GM12891 (cell line): ENCODE results near the gene MRPL44. TPM values are rescaled to one million over a fixed set of nuclear protein-coding genes. Genes with fewer than 3 reads are reported as not detected.

ENCODE experiments used
- DNase-seq: peaks from one replicate; pipeline ENCODE4 v3.0.0; 2011; ENCODE audit warnings: low spot score; ENCODE audit not compliant: insufficient read length
- FAIRE-seq: peaks from 2 replicates; lab custom pipeline; 2011; peaks lifted over from hg19 to GRCh38; lab: Jason Lieb, UNC
- PAX5 ChIP-seq: IDR thresholded peaks from 2 replicates; pipeline ENCODE4 v1.6.1; 2011; ENCODE audit warnings: low read length, moderate library complexity, mild to moderate bottlenecking; ENCODE audit not compliant: insufficient read depth, severe bottlenecking
- POLR2A ChIP-seq: IDR thresholded peaks from 2 replicates; pipeline ENCODE4 v1.6.1; 2011; ENCODE audit warnings: low read depth, low read length, control low read depth
- POLR2AphosphoS5 ChIP-seq: IDR thresholded peaks from 2 replicates; pipeline ENCODE4 v1.6.1; 2011; ENCODE audit warnings: low read depth, low read length, control low read depth
- POU2F2 ChIP-seq: IDR thresholded peaks from 2 replicates; pipeline ENCODE4 v1.6.1; 2011; ENCODE audit warnings: low read depth, mild to moderate bottlenecking, control low read depth, low read length, moderate library complexity
- SPI1 ChIP-seq: IDR thresholded peaks from 2 replicates; pipeline ENCODE4 v1.6.1; 2011; ENCODE audit warnings: low read depth, low read length, control low read depth
- TAF1 ChIP-seq: IDR thresholded peaks from 2 replicates; pipeline ENCODE4 v1.6.1; 2011; ENCODE audit warnings: low read depth, low read length, control low read depth
- polyA plus RNA-seq: library from polyadenylated mRNA; unstranded; fragments of >200 nt; gene quantifications from one replicate; pipeline ENCODE4 v1.2.1, GENCODE V29; 2012; ENCODE audit warnings: low read depth, missing spikeins, inconsistent platforms; ENCODE audit not compliant: missing spikeins

The MRPL44 gene
- polyA plus RNA-seq: 27.1 TPM

DNA sequence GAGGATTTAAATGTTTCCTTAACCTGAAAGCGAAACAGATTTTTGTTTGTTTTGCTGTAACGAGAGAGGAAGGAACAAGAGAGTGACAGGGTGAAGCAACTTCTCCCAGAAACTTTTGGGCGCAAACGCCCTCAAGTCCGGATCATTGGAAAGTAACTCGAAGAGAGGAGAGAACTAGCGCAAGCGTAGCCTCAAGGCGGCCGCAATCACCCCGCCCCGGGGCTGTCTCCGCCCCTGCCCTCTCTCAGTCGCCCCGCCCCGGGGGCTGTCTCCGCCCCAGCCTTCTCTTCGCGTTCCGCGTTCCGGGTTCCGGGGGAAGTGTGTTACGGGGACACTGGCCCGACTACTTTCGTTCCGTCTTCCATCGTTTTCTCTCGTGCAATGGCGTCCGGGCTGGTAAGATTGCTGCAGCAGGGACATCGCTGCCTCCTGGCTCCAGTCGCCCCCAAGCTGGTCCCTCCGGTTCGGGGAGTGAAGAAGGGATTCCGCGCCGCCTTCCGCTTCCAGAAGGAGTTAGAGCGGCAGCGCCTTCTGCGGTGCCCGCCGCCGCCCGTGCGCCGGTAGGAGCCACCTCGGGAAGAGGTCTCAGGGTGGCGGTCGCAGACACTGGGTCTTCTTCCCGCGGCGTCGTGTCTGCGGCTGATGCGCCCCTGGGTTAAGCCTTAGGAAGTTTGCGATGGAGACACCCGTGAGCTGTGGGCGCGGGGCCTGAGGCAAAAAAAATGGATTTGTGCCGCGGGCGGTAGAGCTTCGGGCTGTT lies at the start of gene MRPL44:
Gene MRPL44 (plus strand): TSS at position 372 of the 760 bp plus-strand sequence. CDS start 10 bp downstream, at position 382.
- DNase-seq: peak; percentile 69
- peak; percentile 96 for FAIRE-seq
- TF ChIP-seq POLR2AphosphoS5 (peak; percentile 81), POU2F2 (peak; percentile 91), TAF1 (peak; percentile 97), SPI1 (no peak), PAX5 (peak; percentile 29), POLR2A (peak; percentile 82)

- no peak for FAIRE-seq
- no peak for TF ChIP-seq POLR2AphosphoS5
- TF ChIP-seq SPI1: no peak
- no peak for TF ChIP-seq POLR2A
- TF ChIP-seq PAX5: no peak
- TF ChIP-seq POU2F2: no peak
- TF ChIP-seq TAF1: no peak
- no peak for DNase-seq
These were observed 48.8 kb upstream of the MRPL44 start for GRCh38 chr2:223908304-223908998.

DNA sequence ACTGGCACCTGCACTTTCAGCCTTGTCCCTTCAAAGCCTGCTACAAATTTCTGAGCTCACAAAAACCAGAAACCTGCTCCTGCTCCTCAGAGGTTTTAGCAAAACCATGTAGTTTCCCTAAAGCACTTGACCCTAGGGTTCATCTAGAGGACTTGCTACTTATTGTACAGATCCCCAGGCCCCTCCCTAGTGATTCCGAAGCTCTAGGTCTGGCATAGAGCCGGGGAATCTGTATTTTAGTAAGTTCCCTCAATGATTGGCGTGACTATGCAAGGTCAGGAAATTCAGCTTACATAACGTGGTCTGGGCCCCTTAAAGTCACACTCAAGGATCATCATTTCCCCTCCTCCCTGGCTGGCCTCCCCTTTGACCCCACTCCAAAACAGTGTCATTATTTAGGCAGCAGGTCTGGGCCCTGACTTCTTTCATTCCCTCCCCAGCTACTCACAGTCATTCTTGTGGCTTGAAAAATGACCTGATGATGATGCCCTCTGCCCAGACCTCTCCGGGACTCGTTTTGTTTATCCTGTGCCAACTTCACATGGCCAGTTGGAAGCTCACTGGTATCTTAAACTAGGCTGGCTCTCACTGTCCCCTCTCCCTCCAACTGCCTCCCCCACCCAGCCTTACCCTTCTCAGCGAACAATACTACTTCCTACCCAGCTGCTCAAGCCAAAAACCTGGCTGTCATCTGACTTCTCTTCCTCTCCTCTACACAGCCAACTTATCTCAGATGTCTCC lies 48.1 kb upstream of the MRPL44 start:
- FAIRE-seq: no peak
- DNase-seq: no peak
- TF ChIP-seq TAF1 (no peak), POU2F2 (no peak), POLR2A (no peak), SPI1 (no peak)

DNA sequence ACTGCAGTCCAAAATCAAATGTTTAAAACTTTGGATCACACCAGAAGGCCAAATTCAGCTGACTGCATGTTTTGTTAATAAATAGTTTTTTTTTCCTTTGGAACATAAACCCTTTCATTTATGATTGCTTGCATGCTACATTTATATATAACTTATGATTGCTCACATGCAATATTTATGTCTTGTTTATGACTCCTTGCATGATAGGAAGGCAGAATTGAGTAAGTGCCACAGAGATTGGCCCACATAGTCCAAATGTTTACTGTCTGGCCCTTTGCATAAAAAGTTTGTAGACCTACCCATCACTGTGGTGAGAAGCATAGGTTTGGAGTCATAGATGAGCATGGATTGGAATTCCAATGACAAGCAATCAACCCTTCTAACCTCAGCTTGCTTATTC lies 42.9 kb upstream of the MRPL44 start:
- TF ChIP-seq POU2F2: no peak
- no peak for TF ChIP-seq PAX5
- TF ChIP-seq SPI1: no peak
- no peak for TF ChIP-seq POLR2A
- TF ChIP-seq POLR2AphosphoS5: no peak
- TF ChIP-seq TAF1: no peak
- DNase-seq (no peak), FAIRE-seq (no peak)

DNA sequence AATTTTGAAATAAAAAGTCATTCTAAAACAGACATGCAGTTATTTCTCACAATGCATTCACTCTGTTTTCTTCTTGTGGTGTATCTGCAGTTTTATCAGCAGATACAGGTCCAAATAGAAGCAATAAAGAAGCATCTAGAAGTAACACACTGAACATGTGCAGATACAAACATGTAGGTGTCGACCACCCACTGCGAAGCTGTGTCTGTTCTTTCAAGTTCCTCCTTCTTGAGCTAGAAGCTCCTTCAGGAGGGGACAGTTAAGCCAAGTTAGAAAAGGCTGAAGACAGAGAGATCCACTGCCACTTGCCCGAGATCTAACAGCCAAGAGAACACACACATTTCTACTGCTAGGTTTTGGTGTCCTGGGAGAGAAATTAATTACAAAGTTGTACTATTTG lies 42.2 kb upstream of the MRPL44 start:
- no peak for TF ChIP-seq POU2F2
- TF ChIP-seq TAF1: no peak
- TF ChIP-seq POLR2A: no peak
- TF ChIP-seq POLR2AphosphoS5: no peak
- no peak for TF ChIP-seq SPI1
- no peak for TF ChIP-seq PAX5

DNA sequence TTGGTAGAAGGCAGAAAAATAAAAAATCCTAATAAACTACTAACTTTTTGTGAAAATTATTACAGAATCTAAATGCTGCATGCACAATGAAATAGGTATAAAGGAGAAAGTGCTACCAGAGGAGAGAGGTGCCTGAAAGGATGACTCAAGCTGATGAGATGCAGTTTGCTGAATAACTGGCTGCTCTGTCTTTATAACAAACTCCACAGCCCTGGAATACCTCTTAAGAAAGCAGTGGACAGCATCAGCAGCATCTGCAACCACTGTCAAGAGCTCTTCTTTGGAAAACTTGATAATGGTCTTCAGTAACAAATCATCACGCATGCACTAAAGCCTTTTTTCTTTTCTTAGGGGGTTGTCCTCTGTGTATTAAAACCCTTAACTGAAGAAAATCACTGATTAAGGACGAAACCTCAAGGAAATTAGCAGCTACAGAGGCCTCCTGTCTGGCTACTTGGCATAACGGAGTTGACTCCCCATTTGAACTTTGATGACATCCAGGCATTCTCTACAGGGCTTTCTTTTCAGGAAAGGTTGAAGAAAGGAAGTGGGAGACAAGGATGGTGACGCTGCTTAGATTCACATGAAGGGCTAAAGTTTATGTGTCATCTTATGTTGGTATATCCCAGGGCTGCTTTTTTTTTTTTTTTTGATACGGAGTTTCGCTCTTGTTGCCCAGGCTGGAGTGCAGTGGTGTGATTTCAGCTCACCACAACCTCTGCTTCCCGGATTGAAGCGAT lies 40.9 kb upstream of the MRPL44 start:
- DNase-seq (no peak), FAIRE-seq (no peak)
- no peak for TF ChIP-seq POU2F2
- TF ChIP-seq TAF1: no peak
- TF ChIP-seq SPI1: no peak
- TF ChIP-seq POLR2AphosphoS5: no peak
- TF ChIP-seq PAX5: no peak
- TF ChIP-seq POLR2A: no peak

More for the DNA sequence above, 42.2 kb upstream of the MRPL44 start:
- no peak for FAIRE-seq
- no peak for DNase-seq

DNA sequence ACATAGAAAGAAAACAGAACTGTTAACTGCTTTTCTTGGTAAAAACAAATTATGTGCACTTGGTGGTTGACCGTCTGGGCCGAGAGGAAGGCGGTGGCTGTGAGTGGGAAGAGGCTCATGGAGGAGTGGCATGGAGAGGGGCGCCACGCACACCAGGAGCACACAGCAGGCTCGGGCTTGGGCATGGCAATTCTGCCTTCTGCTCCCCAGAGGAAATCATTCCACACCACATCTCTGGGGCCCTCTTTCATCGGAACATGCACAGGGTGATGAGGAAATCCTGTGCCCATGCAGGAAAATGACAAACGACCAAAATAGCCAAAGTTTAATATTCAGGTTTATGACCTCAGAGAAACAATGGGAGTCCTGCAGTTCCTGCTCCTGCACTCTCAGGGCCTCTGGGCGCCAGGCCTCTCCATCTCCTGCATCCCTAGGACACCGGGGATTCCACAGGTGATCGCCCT lies 38.6 kb upstream of the MRPL44 start:
- TF ChIP-seq POLR2A: no peak
- no peak for TF ChIP-seq POU2F2
- no peak for TF ChIP-seq TAF1
- TF ChIP-seq PAX5: no peak
- no peak for TF ChIP-seq POLR2AphosphoS5
- TF ChIP-seq SPI1: no peak
- FAIRE-seq (no peak), DNase-seq (no peak)

- DNase-seq (no peak), FAIRE-seq (no peak)
- TF ChIP-seq POLR2AphosphoS5 (no peak), POLR2A (no peak), POU2F2 (no peak), TAF1 (no peak), SPI1 (no peak), PAX5 (no peak)
These were observed 37.2 kb upstream of the MRPL44 start for GRCh38 chr2:223920109-223920508.

GRCh38 chr2:223921204-223921603 lies 36.1 kb upstream of the MRPL44 start:
- FAIRE-seq: no peak
- TF ChIP-seq TAF1: no peak
- no peak for DNase-seq
